Cortex of kidney (tissue), 1 donor: ENCODE results near the gene COL18A1.
"Not testable (repeated sequence)": the region's sequence is repeated elsewhere in the genome, so short reads cannot be mapped to it uniquely, and the experiment has no call there.

Source experiments
- DNase-seq: peaks from one replicate; lab custom pipeline; 2025; lab: John Stamatoyannopoulos, UW

COL18A1 gene

DNA sequence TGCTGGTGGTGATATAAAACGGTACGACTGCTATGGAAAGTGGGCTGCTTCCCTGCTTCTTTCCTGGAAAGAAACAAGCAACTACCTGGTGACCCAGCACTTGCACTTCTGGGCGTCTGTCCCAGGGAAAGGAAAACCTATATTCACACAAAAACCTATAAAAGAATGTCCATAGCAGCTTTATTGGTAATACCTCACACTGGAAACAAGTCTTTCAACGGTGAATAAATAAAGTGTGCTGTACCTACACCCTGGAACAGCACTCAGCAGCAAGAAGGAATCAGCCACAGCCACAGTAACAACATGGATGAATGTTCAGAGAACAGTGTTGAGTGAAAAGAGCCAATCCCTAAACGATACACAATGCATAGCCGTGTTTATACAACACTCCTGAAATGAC lies 117.4 kb downstream of the COL18A1 start:
- no peak for DNase-seq

DNA sequence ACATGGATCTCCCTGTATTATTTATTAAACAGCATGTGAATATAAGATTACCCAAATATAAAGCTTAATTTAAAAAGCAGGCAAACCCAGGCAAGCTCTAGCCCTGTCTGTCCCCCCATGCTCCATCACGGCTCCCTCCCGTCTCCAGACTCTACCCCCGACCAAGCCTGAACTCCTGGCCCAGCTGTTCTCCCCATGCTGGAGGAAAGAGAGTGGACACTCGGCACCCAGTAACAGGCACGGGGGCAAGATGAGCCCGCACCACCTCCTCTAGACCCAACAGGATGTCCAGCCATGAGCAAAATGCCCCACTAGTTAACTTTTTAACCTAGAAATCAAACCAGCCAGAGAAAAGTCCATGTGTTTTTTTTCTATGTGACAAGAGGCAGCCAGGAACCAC lies 118.0 kb downstream of the COL18A1 start:
- DNase-seq = no peak

DNA sequence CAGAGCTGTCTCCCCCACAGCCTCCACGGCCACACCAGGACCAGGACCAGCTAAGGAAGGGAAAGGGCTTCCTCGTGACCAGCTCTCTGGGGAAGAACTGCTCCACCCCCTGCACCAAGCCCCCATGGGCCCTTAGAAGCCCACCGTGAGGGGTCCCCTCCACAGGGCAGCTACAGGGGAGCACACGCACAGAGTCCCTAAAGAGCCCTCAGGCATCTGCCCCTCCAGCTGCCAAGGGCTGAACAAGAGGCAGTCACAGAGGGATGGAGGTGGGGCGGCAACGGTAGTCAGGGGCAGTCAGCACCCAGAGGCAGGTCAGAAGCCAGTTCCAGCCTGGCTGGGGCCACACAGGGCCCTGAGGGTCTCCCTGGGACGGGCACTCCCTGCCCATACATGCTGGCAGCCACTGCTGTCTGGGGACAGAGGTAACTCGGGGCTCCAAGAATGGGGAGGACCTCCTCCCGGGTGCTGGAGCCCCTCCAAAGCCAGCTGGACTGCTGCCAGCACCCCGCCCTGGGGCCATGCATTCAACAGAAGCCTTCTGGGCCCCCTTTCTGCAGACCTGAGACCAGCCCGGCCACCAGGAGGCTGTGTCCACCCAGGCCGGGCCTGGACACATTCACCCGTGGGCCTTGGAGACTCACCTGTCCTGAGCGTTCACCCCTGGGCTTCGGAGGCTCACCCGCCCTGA lies 118.6 kb downstream of the COL18A1 start:
- no peak for DNase-seq

DNA sequence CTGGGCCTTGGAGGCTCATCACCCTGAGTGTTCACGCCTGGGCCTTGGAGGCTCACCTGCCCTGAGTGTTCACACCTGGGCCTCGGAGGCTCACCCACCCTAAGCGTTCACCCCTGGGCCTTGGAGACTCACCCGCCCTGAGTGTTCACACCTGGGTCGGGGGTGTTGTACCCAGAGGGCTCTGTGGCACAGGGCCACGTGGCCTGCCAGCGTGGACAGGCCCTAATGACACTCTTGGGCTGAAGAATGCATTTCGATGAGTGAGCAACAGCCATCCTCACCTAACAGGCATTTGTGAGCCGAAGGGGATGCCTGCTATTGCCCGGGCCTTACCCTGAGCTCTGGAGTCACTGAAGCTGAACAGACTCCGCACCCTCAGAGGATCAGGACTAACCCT lies 119.8 kb downstream of the COL18A1 start:
- DNase-seq = no peak

DNA sequence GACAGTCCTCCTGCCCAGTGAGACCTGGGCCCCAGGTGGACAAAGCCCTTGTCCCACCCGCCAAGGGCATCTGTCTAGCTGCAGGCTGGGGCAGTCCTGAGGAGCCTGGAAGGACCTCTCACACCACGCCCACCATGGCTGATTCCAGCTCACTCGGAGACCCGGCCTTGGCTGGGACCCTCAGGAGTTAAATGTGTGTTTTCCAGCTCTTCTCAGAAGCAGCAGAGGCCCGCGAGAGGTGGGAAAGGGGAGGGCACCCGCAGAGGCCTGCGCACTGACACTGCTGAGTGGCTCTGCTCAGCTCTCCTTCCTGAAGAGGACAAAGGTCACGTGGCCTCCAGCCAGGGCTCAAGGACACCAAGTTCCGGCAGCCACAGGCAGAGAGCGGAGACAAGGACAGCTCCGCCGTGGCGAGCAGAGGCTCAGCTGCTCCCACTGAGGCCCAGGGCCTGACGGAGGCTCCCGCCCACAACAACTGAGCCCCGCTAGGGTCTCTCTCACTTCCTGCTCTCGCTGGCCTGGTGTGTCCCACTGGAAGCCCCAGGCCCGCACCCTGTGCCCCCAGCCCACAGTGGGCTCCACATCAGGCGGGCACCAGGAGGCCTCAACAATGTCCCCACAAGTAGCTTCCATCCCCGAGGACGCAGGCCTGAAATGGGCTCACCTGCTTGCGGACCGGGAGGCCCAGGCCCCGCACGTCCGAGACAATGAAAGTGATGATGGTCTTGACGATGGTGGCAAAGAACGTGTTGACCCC lies 120.4 kb downstream of the COL18A1 start:
- no peak for DNase-seq

DNA sequence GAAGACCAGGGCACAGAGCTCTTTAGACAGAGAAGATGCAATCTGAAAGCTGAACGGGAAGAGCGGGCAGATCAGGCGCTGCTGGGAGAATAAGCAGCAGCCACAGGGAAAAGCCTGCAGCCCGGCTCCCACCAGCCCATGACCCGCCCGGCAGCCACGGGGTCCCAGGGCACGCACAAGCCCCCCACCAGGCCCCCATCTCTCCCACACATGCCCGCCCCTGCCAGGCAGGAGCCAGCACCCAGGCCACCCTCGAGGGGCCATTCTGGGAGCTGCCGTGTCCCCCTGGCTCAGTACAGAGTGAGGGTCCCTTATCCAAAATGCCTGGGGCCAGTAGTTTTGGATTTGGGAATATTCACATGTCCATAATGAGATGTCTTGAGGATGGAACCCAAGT lies 120.9 kb downstream of the COL18A1 start:
- no peak for DNase-seq

DNA sequence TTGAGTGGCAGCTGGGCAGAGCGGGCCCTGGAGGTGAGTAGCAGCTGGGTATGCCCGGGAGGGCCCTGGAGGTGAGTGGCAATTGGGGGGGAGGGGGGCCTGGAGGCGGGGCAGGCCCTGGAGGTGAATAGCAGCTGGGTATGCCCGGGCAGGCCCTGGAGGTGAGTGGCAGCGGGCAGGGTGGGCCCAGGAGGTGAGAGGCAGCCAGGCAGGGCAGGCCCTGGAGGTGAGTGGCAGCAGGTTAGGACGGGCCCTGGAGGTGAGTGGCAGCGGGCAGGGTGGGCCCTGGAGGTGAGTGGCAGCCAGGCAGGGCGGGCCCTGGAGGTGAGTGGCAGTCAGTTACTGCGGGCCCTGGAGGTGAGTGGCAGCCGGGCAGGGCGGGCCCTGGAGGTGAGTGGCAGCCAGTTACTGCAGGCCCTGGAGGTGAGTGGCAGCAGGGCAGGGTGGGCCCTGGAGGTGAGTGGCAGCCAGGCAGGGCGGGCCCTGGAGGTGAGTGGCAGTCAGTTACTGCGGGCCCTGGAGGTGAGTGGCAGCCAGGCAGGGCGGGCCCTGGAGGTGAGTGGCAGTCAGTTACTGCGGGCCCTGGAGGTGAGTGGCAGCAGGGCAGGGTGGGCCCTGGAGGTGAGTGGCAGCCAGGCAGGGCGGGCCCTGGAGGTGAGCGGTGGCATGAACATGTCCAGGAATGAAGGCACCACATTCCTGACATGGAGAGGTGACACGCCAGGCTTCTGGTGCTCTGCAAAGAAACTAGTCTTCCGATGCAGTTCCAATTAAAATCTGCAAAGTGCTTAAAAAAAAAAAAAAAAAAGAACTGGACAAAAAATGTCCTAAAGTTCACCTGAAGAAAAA lies 122.4 kb downstream of the COL18A1 start:
- DNase-seq = not testable (repeated sequence)

DNA sequence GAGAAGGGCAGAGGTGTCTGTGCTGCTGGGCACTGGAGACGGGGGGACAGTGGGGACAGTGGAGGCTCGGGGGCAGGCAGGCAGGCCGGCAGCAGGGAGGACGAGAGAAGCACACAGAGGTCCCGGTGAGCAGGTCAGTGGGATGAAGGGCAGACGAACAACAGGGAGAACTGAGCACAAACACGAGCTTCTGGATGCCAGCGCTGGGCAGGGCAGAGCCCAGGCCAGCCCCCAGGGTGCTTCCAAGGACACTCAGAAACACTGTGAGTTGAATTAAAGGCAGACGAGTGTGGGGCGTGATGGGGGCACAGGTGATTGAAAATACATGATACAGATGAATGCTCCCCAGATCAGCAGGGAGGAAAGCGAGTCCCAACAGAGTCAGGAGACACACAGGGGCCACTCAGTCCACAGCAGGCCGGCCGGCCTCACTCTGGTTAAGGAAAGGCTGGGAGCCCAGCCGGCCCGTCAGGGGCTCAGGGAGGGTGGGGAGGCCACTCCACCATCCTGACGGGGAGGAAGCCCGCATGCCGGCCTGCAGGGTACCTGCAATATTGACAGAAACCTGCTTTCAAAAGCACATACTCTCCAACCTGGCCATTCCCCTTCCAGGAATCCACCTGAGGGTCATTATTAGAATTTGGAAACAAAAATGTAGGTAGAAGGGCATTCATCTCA lies 123.2 kb downstream of the COL18A1 start:
- no peak for DNase-seq

DNA sequence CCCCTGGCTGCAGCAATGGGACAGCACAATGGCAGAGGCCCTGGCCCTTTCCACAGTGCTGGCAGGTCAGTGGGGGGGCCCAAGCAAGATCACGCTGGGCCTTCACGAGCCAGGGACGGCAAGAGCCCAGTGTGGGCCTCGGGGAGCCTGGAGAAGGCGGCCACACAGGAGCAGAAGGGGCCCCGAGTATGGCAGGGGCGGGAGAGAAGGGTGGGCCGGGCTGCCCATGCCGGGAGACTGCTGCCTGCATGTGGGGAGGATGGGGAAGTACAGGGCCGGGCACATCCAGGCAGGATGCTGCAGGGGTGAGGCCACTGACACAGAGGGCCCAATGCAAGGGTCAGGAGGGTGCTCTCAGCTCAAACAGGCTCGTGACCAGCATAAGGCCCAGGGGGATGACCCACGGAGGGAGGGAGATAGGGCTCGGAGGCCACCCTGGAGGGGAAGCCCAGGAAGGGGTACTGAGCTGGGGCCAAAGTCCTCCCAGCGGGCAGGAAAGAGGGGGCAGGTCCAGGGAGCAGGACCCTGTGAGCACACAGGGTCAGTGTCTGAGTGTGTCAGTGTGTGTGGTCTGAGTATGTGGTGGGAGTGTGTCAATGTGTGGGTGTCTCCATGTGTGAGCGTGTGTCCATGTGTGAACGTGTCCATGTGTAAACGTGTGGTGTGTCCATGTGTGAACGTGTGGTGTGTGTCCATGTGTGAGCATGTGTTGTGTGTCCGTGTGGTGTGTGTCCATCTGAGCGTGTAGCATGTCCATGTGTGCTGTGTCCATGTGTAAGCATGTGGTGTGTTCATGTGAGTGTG lies 124.2 kb downstream of the COL18A1 start:
- DNase-seq = no peak

DNA sequence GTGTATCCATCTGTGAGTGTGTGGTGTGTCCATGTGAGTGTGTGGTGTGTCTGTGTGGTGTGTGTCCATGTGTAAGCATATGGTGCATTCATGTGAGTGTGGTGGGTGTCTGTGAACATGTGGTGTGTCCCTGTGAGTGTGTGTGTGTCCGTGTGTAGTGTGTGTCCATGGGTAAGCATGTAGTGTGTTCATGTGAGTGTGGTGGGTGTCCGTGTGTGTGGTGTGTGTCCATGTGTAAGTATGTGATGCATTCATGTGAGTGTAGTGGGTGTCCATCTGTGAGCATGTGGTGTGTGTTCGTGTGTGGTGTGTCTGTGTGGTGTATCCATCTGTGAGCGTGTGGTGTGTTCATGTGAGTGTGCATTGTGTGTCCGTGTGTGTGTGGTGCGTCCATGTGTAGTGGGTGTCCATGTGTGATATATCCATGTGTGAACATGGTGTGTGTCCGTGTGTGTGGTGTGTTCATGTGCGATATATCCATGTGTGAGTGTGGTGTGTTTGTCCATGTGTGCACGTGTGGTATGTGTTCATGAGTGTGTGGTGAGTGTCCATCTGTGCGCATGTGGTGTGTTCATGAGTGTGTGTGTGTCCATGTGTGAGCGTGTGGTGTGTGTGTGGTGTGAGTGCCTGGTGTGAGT lies 124.9 kb downstream of the COL18A1 start:
- DNase-seq = no peak

DNA sequence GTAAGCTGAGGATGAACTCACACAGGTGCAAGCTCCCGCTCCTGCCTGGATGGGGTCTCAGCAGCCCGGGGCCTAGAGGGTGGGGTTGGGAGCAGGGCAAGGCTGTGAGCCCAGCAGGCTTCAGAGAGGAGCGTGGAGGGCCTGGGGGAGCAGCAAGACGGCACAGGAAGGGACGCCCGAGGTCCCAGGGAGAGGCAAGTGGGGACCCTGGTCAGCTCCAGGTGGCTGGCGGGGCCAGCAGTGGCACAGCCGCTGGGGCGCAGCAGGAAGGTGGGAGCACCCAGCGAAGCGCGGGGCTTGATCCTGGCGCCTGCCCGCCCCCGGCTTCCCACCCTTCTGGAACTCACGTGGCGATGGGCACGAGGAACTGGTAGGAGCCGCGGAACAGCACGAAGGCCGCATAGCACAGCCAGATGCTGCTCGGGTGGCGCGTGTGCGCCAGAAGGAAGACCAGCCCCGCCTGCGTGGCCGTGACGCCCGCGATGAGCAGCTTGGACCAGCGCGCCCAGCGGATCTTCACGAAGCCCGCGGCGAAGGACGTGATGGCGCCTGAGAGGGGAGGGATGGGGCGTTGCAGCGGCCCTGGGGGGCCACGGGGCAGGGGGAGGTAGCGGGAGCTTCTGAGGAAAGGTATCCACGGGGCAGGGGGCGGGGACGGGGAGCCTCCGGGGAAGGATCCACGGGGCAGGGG lies 125.6 kb downstream of the COL18A1 start:
- no peak for DNase-seq

DNA sequence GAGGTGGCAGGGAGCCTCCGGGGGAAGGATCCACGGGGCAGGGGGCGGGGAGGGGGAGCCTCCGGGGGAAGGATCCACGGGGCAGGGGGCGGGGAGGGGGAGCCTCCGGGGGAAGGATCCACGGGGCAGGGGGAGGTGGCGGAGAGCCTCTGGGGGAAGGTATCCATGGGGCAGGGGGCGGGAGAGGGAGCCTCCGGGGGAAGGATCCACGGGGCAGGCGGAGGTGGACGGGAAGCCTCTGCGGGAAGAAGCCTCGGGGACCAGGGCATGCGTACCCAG lies 126.1 kb downstream of the COL18A1 start:
- DNase-seq = not testable (repeated sequence)

DNA sequence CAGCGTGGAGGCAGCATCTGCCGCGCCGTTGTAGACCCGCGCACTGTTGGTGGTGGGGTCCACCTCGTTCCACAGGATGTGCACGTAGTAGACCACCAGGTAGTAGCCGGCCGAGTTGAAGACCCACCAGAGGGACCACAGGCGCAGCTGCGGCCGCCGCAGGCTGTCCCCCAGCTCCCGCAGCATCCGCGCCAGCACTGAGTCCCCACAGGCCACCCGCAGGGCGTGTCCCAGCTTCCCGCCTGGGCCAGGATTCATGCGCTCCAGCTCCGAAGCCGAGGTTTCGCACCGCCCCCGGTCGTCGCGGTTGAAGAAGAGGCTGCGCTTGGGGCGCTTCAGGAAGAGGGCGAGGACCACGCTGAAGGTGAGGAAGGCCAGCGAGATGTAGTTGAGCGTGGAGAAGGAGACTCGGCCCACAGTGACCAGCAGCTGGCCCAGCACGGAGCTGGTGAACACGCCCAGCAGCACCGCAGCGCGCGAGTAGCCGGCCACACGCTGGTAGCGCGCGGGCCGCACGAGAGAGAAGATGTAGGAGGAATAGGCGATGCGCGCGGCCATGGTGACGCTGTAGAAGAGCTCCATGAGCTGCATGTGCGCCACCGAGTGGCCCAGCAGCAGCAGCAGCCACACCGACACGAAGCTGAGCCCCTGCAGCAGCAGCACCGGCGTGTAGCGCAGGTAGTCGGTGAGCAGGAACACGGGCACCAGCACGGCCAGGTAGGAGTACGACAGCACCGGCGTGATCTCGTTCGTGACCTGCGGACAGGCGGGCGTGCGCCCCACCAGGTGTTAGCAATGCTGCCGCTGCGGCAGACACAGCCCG lies 126.6 kb downstream of the COL18A1 start:
- no peak for DNase-seq

DNA sequence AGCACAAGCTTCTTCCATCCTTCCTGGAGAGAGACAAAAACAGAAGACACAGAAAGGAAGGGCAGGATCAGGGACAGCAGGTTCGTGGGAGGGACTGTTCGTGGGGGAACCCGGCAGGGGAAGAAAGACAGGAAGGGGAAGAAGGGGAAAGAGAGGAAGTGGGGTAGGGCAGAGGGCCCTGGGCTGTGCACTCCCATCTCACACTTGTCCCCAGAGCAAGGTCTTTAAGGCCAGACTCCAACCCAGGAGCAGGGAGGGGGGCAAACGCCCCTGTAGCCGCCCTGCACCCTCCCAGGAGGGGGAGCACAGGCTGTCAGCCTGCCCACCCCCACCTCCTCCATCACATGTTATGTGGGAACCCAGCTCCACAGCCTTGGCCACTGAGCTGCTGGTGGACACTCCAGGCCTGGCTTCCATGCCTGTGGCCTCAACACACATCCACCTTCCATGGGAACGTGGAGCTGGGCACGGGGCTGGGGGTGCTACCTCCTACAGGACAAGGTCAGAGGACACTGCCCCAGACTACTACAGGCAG lies 127.9 kb downstream of the COL18A1 start:
- no peak for DNase-seq

DNA sequence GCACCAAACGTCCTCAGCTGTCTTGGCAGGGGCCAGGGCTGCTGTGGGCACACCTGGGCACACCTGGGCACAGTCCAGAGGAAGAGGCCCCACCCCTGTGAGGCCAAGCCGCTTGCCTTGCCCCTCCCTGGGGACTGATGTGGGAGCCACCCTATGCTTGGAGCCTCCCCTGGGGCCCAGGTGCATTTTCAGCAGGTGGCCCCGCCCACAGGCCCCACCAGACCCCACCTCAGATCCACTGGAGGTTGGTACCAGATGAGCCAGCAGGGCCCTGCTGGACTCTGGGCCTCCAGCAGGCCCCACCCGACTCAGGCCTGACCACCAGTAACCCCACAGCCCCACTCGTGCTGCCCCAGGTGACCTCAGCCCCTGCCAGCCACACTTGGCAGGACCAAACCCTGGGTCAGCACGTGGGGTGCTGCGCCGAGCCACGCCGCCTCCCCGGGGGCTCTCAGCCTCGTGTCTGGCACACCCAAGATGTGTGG lies 128.4 kb downstream of the COL18A1 start:
- no peak for DNase-seq

DNA sequence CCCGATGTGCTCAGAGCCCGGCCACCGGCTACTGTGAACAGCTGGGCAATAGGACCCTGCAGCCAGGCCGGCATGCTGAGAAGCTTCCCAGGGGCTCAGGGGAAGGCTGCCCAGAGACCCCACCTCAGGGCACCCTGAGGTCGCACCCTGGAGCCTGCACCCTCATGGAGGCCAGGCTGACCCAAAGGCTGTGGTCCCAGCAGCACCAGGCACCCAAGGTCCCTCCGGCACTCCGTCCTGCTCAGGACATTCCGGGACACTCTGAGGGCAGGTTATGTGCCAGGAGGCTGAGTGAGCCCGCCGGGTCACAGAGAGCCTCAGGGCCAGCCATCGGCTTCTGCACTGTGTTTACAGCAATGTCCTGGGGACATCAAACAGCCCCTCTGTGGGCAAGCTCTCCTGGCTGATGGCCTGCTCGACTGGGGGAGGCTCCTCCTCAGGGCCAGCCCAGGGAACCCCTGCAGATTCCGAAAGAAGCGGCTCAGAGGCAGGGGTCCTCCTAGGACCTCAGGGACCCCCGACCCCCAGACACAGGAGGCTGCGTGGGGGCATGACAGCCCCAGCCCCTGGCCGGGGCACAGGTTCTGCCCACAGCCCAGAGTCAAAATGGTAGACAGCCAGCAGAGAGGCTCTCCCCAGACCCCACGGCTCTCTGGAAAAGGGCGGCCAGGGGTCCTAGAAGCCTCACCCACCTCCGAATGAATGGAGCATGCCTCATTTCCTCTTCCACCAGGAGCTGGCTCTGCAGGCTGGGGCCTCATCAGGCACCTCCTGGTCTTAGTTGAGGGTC lies 129.1 kb downstream of the COL18A1 start:
- no peak for DNase-seq

DNA sequence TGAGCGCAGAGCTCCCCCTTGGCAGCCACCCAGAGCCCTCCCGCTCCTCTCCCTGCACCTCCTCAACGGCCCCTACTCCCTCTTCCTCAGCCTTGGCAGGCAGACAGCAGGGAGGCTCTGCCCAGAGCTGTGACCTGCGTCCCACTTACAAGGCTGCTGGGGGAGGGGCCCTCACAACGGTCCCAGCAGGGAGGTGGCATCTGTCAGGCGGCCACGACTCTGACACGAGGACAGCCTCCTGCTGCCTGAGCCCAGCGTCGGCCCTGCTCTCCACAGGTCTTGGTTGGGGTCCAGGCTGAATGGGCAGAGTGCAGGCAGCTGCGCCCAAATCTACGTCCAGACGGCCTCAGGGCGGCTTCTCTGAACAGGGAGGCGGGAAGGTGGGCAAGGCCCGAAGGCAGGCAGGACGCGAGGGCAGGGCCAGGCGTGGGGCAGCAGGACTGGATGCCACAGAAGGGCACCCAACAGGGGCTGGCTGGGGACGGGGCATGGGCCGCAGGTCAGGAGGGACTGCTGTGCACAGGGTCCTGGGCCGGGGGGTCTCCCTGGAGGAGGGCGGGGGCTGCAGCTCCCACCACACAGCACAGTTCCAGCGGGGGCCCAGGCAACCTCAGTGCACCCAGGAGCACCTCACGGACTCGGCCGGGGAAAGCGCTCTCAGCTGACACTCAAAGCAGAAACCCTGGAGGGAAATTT lies 129.8 kb downstream of the COL18A1 start:
- no peak for DNase-seq
